HCT116 (cell line): ENCODE results near the gene LMNA.

Experiments used
- ATF3 ChIP-seq: IDR thresholded peaks from 2 replicates; pipeline ENCODE4 v1.6.1; 2012
- CEBPB ChIP-seq: IDR thresholded peaks from 2 replicates; pipeline ENCODE4 v1.6.1; 2012; ENCODE audit warnings: low read depth
- CTCF ChIP-seq, 3 experiments: fragments of 200-600 bp in 1 of 3; sonication (generic) in 1 of 3; IDR thresholded peaks in 2 of 3; conservative IDR thresholded peaks in 1 of 3; 2 replicates each; pipeline ENCODE4 v1.5.1; 2012 to 2017; ENCODE audit warnings: low read depth in 2 of 3, low read length in 2 of 3, antibody characterized with exemption in 1 of 3, borderline replicate concordance in 1 of 3, control low read depth in 1 of 3, mild to moderate bottlenecking in 1 of 3, mixed read lengths in 1 of 3, mixed run types in 1 of 3, moderate library complexity in 1 of 3; ENCODE audit not compliant: insufficient read depth in 1 of 3
- EGR1 ChIP-seq: IDR thresholded peaks from 2 replicates; pipeline ENCODE4 v1.6.1; 2012; ENCODE audit warnings: low read depth
- EZH2phosphoT487 ChIP-seq: fragments of 200-600 bp; IDR thresholded peaks from 2 replicates; pipeline ENCODE4 v1.6.1; 2018; ENCODE audit warnings: antibody characterized with exemption, borderline replicate concordance
- FOSL1 ChIP-seq: IDR thresholded peaks from 2 replicates; pipeline ENCODE4 v1.6.1; 2012; ENCODE audit warnings: low read depth
- POLR2A ChIP-seq: IDR thresholded peaks from 2 replicates; pipeline ENCODE4 v1.7.0; 2011; ENCODE audit warnings: borderline replicate concordance; ENCODE audit not compliant: insufficient read depth, insufficient read length; ENCODE audit errors: extremely low read depth
- SIN3A ChIP-seq: IDR thresholded peaks from 2 replicates; pipeline ENCODE4 v1.6.1; 2012; ENCODE audit warnings: low read depth
- TCF7L2 ChIP-seq: IDR thresholded peaks from 2 replicates; pipeline ENCODE4 v1.7.0; 2011; ENCODE audit warnings: borderline replicate concordance, inconsistent platforms; ENCODE audit not compliant: insufficient read depth, insufficient read length; ENCODE audit errors: extremely low read depth
- YY1 ChIP-seq: IDR thresholded peaks from 2 replicates; pipeline ENCODE4 v1.6.1; 2011; ENCODE audit warnings: low read length, low read depth, moderate library complexity, mild to moderate bottlenecking; ENCODE audit not compliant: insufficient replicate concordance; ENCODE audit errors: extremely low read depth
- ZNF274 ChIP-seq: fragments of 200-500 bp; sonication (Bioruptor generic); IDR thresholded peaks from 2 replicates; pipeline ENCODE4 v1.6.1; 2014; ENCODE audit warnings: mild to moderate bottlenecking, low read depth, low read length, inconsistent platforms
- TF ChIP-seq, protein P1 (sequence below): IDR thresholded peaks from 2 replicates; pipeline ENCODE4 v1.6.1; 2012; ENCODE audit warnings: low read depth
- TF ChIP-seq, protein P2 (sequence below): IDR thresholded peaks from 2 replicates; pipeline ENCODE4 v1.6.1; 2012

GRCh38 chr1:156164125-156164831 lies 49.8 kb downstream of the LMNA start:
- TF ChIP-seq CTCF (IDR thresholded peaks at IDR 0.05 in 2 of 3, conservative IDR thresholded peaks at IDR 0.05 in 1 of 3; ENCODE audit: borderline replicate concordance in 1 of 3, insufficient read depth in 1 of 3, low read depth in 2 of 3, low read length in 2 of 3) = no peak
- no peak for TF ChIP-seq FOSL1
- no peak for TF ChIP-seq YY1
- TF ChIP-seq, protein P1, sequence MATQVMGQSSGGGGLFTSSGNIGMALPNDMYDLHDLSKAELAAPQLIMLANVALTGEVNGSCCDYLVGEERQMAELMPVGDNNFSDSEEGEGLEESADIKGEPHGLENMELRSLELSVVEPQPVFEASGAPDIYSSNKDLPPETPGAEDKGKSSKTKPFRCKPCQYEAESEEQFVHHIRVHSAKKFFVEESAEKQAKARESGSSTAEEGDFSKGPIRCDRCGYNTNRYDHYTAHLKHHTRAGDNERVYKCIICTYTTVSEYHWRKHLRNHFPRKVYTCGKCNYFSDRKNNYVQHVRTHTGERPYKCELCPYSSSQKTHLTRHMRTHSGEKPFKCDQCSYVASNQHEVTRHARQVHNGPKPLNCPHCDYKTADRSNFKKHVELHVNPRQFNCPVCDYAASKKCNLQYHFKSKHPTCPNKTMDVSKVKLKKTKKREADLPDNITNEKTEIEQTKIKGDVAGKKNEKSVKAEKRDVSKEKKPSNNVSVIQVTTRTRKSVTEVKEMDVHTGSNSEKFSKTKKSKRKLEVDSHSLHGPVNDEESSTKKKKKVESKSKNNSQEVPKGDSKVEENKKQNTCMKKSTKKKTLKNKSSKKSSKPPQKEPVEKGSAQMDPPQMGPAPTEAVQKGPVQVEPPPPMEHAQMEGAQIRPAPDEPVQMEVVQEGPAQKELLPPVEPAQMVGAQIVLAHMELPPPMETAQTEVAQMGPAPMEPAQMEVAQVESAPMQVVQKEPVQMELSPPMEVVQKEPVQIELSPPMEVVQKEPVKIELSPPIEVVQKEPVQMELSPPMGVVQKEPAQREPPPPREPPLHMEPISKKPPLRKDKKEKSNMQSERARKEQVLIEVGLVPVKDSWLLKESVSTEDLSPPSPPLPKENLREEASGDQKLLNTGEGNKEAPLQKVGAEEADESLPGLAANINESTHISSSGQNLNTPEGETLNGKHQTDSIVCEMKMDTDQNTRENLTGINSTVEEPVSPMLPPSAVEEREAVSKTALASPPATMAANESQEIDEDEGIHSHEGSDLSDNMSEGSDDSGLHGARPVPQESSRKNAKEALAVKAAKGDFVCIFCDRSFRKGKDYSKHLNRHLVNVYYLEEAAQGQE = no peak
- no peak for TF ChIP-seq POLR2A
- no peak for TF ChIP-seq EZH2phosphoT487
- TF ChIP-seq CEBPB = no peak
- no peak for TF ChIP-seq TCF7L2
- TF ChIP-seq ATF3 = no peak
- TF ChIP-seq EGR1 = no peak
- TF ChIP-seq ZNF274 = no peak
- TF ChIP-seq, protein P2, sequence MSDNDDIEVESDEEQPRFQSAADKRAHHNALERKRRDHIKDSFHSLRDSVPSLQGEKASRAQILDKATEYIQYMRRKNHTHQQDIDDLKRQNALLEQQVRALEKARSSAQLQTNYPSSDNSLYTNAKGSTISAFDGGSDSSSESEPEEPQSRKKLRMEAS = no peak
- no peak for TF ChIP-seq SIN3A
